Right ventricle myocardium inferior (tissue), 1 donor: ENCODE measurements around the gene USP43. TPM values are rescaled to one million over a fixed set of nuclear protein-coding genes. Genes with fewer than 3 reads are reported as not detected.

Experiments
- ATAC-seq: fragments of 200-7000 bp; cut with Tn5 transposase; one replicate; pipeline ENCODE4 v1.9.1; 2020; ENCODE audit warnings: mild to moderate bottlenecking, moderate library complexity
- DNase-seq: peaks from one replicate; pipeline ENCODE4 v3.0.0; 2021; ENCODE audit errors: missing footprints
- intact Hi-C: fragments of 100-400 bp; cut with DNase I; formaldehyde crosslinking; loops from one replicate; pipeline ENCODE4 v1.11.0; 2022
- total RNA-seq: library from RNA; stranded (reverse); fragmentation: NEBNext Ultra II Directional; extraction: Animal tissue kit (Norgen Biotek cat#: 25700); gene quantifications from one replicate; pipeline ENCODE4 v1.2.1, GENCODE V29; 2021
- donor health status: DM: no; HTN: yes; CAD: no; lungs with severe emphysema.

USP43 gene
- total RNA-seq, 1 donor from 2014 or later: not detected

- ATAC-seq (peak; percentile 32), DNase-seq (no peak)
- intact Hi-C loops: loop anchor here (5.0 kb wide), 1 partner anchor 35 kb away; no protein-coding TSS in a partner anchor
These were observed 121.7 kb downstream of the USP43 start for GRCh38 chr17:9766970-9767369.

- no peak for DNase-seq
- ATAC-seq: no peak
- intact Hi-C loops: loop anchor here (5.0 kb wide), 1 partner anchor 35 kb away; no protein-coding TSS in a partner anchor
These were observed 122.2 kb downstream of the USP43 start for GRCh38 chr17:9767432-9767991.

DNA sequence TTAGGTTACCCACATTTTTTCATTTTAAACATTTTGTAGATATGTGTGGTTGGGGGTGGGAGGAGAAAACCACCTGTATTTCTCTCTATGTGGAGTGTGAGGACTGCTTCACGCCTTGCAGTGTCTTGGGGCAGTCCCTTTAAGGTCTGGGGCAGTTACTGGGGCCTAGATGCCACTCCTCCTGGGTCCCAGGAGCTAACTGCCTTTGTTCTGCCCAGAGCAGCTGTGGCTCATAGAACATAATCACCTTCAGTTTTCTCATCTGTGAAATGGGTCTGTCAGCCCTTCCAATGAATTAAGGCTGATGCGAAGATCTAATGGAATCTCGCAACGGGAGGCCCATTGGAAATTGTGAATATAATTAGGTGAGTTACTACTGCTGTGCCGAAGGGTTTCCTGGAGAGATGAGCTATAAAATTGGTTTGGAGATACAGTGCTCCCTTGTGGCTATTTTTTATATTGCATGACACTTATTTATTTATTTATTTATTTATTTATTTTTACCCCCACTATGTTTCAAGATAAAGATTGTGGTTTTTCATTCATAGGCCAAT is 123.1 kb downstream of the USP43 start:
- DNase-seq (no peak), ATAC-seq (no peak)
- intact Hi-C loops: loop anchor here (5.0 kb wide), 1 partner anchor 36 kb away; no protein-coding TSS in a partner anchor

DNA sequence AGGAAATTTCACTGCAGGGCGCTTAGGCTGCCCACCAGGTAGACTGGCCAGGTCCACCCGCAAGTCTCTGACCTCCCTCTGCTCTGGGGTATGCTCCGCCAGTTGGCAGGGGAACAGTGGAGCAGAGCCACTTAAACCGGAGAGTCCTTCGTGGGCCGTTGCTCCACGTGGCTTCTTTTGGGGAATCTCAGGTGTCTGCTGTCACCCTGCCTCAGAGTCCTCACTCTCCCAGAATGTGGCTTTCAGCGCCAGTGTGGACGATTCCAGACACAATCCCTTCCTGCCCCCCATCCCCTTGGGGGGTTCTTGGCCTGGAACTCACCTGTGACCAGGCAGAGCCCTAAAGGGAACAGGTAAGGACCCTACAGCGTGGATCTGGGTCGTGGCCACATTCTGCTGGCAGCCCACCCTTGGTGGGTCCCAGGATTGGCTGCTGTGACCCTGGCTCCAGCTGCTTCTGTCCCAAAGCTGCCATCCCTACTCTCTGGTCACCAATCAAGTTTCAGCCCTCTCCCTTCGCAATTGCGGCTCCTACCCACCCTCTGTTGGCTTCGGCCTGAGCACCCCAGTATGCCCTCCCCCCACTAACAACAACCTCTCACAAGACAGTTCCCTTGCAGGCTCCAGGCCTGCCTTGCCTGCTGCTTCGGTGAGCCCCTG is 123.8 kb downstream of the USP43 start:
- ATAC-seq (no peak), DNase-seq (no peak)
- intact Hi-C loops: loop anchor here (5.0 kb wide), 1 partner anchor 37 kb away; no protein-coding TSS in a partner anchor

GRCh38 chr17:9771465-9771864 is 126.1 kb downstream of the USP43 start:
- intact Hi-C loops: no loop called here
- no peak for DNase-seq
- ATAC-seq: no peak

- ATAC-seq (no peak), DNase-seq (no peak)
- intact Hi-C loops: no loop called here
These were observed 127.3 kb downstream of the USP43 start for GRCh38 chr17:9772658-9773057.

- intact Hi-C loops: no loop called here
- ATAC-seq (no peak), DNase-seq (no peak)
These were observed 131.6 kb downstream of the USP43 start for GRCh38 chr17:9776911-9777310.

Other genes starting within 250 kb of the USP43 start
- 60.8 TPM for gene STX8, start 69.7 kb upstream of the USP43 start, total RNA-seq
- not detected for gene CFAP52, start 68.9 kb upstream of the USP43 start, total RNA-seq
- gene DHRS7C, start 146.1 kb downstream of the USP43 start, total RNA-seq: 69.8 TPM
- gene GSG1L2, start 176.6 kb downstream of the USP43 start, total RNA-seq: not detected
- gene GLP2R, start 180.4 kb downstream of the USP43 start, total RNA-seq: 0.24 TPM